Right cardiac atrium (tissue), 5 donors: ENCODE results near the gene NME4. TPM values are rescaled to one million over a fixed set of nuclear protein-coding genes. Genes with fewer than 3 reads are reported as not detected.
"Not testable (repeated sequence)": the region's sequence is repeated elsewhere in the genome, so short reads cannot be mapped to it uniquely, and the experiment has no call there.

Experiments used
- ATAC-seq, 2 donors: fragments of 200-7000 bp; cut with Tn5 transposase; one replicate each; pipeline versions ENCODE4 v1.8.0 to v1.9.1; 2020; ENCODE audit warnings: moderate library complexity in 2 of 2, mild to moderate bottlenecking in 1 of 2
- DNase-seq, 3 donors: peaks; one replicate each; pipeline ENCODE4 v3.0.0-alpha.2; 2020
- H3K27ac ChIP-seq: one replicate; pipeline ENCODE4 v1.5.1; 2013; ENCODE audit warnings: mild to moderate bottlenecking, low read length, control low read depth, moderate library complexity
- H3K27me3 ChIP-seq: one replicate; pipeline ENCODE4 v1.6.1; 2013; ENCODE audit not compliant: control insufficient read depth, insufficient read depth
- H3K4me1 ChIP-seq: one replicate; pipeline ENCODE4 v1.6.1; 2013; ENCODE audit warnings: low read length; ENCODE audit not compliant: control insufficient read depth, insufficient read depth
- H3K4me3 ChIP-seq: one replicate; pipeline ENCODE4 v1.5.1; 2013; ENCODE audit warnings: low read length, control low read depth
- H3K9me3 ChIP-seq: one replicate; pipeline ENCODE4 v1.6.1; 2013; ENCODE audit warnings: low read length; ENCODE audit not compliant: control insufficient read depth
- WGBS: extraction: QIAGEN DNeasy Blood & Tissue Kit; methylation state at CpG from one replicate; pipeline ENCODE4 v1.1.7; 2013; 5-methylcytosine and 5-hydroxymethylcytosine counted together
- intact Hi-C, 4 donors: fragments of 100-400 bp; cut with DNase I; formaldehyde crosslinking; loops; one replicate each; pipeline versions ENCODE4 v1.11.0 to v1.14.0; 2022 to 2023
- polyA plus RNA-seq: library from polyadenylated mRNA; stranded (reverse); fragments of 200-250 nt; gene quantifications from one replicate; pipeline ENCODE4 v1.2.3, GENCODE V29; 2013
- total RNA-seq, 4 donors: library from RNA; stranded (reverse); fragmentation: NEBNext Ultra II Directional; extraction: Animal tissue kit (Norgen Biotek cat#: 25700); gene quantifications; one replicate each; pipeline ENCODE4 v1.2.1, GENCODE V29; 2021
- donor health status: healthy with polysubstance abuse.
- donor health status: DM: no; HTN: yes; CAD: no.
- donor health status: DM: no; HTN: no; CAD: no.
- donor health status: DM: no; HTN: yes; CAD: no; lungs with severe emphysema.
- donor health status: DM: yes; HTN: yes; CAD: no.

NME4 gene
- total and polyA plus RNA-seq, 5 donors = 49.7 to 86.4 (median 69.0) TPM

DNA sequence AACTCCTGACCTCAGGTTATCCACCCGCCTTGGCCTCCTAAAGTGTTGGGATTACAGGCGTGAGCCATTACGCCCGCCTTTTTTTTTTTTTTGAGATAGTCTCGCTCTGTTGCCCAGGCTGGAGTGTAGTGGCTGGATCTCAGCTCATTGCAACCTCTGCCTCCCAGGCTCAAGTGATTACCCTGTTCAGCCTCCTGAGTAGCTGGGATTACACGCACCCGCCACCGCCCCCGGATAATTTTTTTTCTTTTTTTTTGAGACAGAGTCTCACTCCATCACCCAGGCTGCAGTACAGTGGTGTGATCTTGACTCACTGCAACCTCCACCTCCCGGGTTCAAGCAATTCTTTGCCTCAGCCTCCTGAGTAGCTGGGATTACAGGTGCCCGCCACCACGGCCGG lies 25.2 kb downstream of the NME4 start:
- H3K4me3 ChIP-seq, H3K9me3 ChIP-seq, H3K27me3 ChIP-seq, ATAC-seq, intact Hi-C loops, DNase-seq, H3K4me1 ChIP-seq, H3K27ac ChIP-seq: not testable (repeated sequence)
- 94% methylated on average over 13 of the region's 13 CpGs for WGBS

GRCh38 chr16:424033-424622 lies 27.1 kb downstream of the NME4 start:
- H3K27ac ChIP-seq = peak overlapping the region; percentile 91
- peak overlapping the region; percentile 21 for H3K4me3 ChIP-seq
- H3K27me3 ChIP-seq = no peaks in the 10 kb centered on the region
- DNase-seq (peak; percentile 69 to 80 (median 79)), ATAC-seq (peak; percentile 80 to 85)
- H3K4me1 ChIP-seq = peaks cover 6% of the 10 kb centered on the region
- no peaks in the 10 kb centered on the region for H3K9me3 ChIP-seq
- 14% methylated on average over 20 of the region's 20 CpGs for WGBS
- intact Hi-C loops = no loop called here

GRCh38 chr16:424623-425081 lies 27.7 kb downstream of the NME4 start:
- WGBS = 4% methylated on average over 31 of the region's 31 CpGs
- peak overlapping the region; percentile 91 for H3K27ac ChIP-seq
- no peaks in the 10 kb centered on the region for H3K27me3 ChIP-seq
- intact Hi-C loops = no loop called here
- no peaks in the 10 kb centered on the region for H3K9me3 ChIP-seq
- peak; percentile 57 to 88 (median 82) for DNase-seq
- peaks cover 6% of the 10 kb centered on the region for H3K4me1 ChIP-seq
- ATAC-seq = peak; percentile 36 to 66
- peak overlapping the region; percentile 97 for H3K4me3 ChIP-seq

GRCh38 chr16:425082-425718 lies 28.2 kb downstream of the NME4 start, which contains the start of gene RAB11FIP3:
Gene RAB11FIP3 (plus strand): TSS chr16:425649. CDS start chr16:426007, 358 bp downstream.
- H3K27me3 ChIP-seq = no peaks in the 10 kb centered on the region
- WGBS = under 1% methylated on average over 77 of the region's 77 CpGs
- ATAC-seq (peak; percentile 93 to 94), DNase-seq (peak; percentile 86 to 95 (median 93))
- peak within 1 kb of the TSS; percentile 91 for H3K27ac ChIP-seq
- intact Hi-C loops = no loop called here
- H3K4me3 ChIP-seq = peak within 1 kb of the TSS; percentile 97
- H3K9me3 ChIP-seq = no peaks in the 10 kb centered on the region
- H3K4me1 ChIP-seq = peaks cover 6% of the 10 kb centered on the region

- no peaks in the 10 kb centered on the region for H3K27me3 ChIP-seq
- DNase-seq = peak in 2 of 3 donors; percentile 63 to 73
- peak overlapping the region; percentile 81 for H3K27ac ChIP-seq
- H3K9me3 ChIP-seq = no peaks in the 10 kb centered on the region
- under 1% methylated on average over 63 of the region's 63 CpGs for WGBS
- H3K4me3 ChIP-seq = peak overlapping the region; percentile 97
- intact Hi-C loops = no loop called here
- peaks cover 6% of the 10 kb centered on the region for H3K4me1 ChIP-seq
- ATAC-seq = no peak
Observed at GRCh38 chr16:425740-426114, 28.7 kb downstream of the NME4 start.

DNA sequence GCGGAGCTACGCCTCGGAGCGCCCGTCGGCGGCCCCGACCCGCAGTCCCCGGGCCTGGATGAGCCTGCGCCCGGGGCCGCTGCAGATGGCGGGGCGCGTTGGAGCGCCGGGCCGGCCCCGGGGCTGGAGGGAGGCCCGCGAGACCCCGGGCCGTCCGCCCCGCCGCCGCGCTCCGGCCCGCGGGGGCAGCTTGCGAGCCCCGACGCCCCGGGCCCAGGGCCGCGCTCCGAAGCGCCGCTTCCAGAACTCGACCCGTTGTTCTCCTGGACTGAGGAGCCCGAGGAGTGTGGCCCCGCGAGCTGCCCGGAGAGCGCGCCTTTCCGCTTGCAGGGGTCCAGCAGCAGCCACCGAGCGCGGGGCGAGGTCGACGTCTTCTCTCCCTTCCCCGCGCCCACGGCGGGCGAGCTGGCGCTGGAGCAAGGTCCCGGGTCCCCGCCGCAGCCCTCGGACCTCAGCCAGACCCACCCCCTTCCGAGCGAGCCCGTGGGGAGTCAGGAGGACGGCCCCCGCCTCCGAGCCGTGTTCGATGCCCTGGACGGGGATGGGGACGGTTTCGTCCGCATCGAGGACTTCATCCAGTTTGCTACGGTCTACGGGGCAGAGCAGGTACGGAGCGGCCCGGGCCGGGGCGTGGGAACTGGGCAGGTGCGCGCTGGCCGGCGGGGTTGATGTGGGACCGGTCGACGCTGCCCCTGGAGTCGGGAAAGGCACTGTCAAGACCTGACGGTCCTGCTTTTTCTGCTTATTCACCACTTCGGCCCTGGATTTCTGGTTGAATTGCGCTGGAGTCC lies 29.3 kb downstream of the NME4 start:
- WGBS = under 1% methylated on average over 97 of the region's 97 CpGs
- Histone ChIP-seq H3K9me3 (no peaks in the 10 kb centered on the region), H3K4me1 (peaks cover 6% of the 10 kb centered on the region), H3K27ac (peak overlapping the region; percentile 81), H3K27me3 (no peaks in the 10 kb centered on the region), H3K4me3 (peak overlapping the region; percentile 97)
- DNase-seq (peak; percentile 36 to 72 (median 71)), ATAC-seq (no peak)
- intact Hi-C loops = no loop called here

DNA sequence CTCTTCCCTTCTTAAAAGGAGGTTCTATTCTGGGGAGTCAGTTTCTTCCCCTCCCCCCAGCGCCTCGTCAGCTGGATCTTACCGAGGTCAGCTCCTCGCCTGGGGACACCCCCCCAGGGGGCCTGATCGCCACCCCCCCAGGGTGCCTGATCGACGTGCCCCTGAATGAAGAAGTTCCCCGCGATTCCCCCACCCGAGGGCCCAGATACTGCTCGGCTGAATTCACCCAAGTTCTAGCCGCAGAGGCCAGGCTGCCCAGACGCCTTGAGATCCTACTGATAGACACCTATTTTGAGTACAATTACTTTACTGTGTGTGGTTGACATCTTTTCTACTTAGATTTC lies 29.9 kb downstream of the NME4 start:
- H3K4me1 ChIP-seq = peaks cover 6% of the 10 kb centered on the region

GRCh38 chr16:427250-427649 lies 30.3 kb downstream of the NME4 start:
- Histone ChIP-seq H3K9me3 (no peaks in the 10 kb centered on the region), H3K4me3 (peak overlapping the region; percentile 97), H3K27ac (no peak overlapping the region), H3K4me1 (peaks cover 6% of the 10 kb centered on the region), H3K27me3 (no peaks in the 10 kb centered on the region)
- intact Hi-C loops = no loop called here
- DNase-seq (peak in 1 of 3 donors; percentile 0), ATAC-seq (no peak)
- 29% methylated on average over 10 of the region's 10 CpGs for WGBS

More for the DNA sequence above, 29.9 kb downstream of the NME4 start:
- H3K27ac ChIP-seq = no peak overlapping the region
- ATAC-seq (no peak), DNase-seq (peak in 2 of 3 donors; percentile 22 to 69)
- no peaks in the 10 kb centered on the region for H3K27me3 ChIP-seq
- WGBS = 6% methylated on average over 13 of the region's 13 CpGs
- peak overlapping the region; percentile 97 for H3K4me3 ChIP-seq
- intact Hi-C loops = no loop called here
- H3K9me3 ChIP-seq = no peaks in the 10 kb centered on the region

DNA sequence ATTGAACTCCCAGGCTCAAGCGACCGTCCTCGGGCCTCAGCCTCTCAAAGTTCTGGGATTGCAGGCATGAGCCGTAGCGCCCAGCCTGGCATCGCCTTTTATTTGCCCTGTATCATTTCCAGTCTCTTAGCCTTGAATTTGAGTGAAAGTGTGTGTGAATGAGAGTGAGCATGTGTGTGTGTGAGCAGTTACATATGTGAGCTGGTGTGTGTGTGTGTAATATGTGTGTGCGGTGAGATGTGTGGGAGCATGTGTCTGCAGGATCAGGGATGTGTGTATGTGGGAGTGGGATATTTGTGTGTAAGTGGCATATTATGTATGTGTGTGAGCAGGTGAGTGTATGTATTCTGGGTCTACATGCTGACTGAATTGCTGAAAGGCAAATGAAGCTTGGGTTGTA lies 33.9 kb downstream of the NME4 start:
- Histone ChIP-seq H3K4me3 (no peak overlapping the region), H3K27me3 (no peaks in the 10 kb centered on the region), H3K9me3 (no peaks in the 10 kb centered on the region), H3K4me1 (peaks cover 1% of the 10 kb centered on the region), H3K27ac (no peak overlapping the region)
- intact Hi-C loops = no loop called here
- DNase-seq = no peak
- 95% methylated on average over 7 of the region's 7 CpGs for WGBS
- no peak for ATAC-seq

DNA sequence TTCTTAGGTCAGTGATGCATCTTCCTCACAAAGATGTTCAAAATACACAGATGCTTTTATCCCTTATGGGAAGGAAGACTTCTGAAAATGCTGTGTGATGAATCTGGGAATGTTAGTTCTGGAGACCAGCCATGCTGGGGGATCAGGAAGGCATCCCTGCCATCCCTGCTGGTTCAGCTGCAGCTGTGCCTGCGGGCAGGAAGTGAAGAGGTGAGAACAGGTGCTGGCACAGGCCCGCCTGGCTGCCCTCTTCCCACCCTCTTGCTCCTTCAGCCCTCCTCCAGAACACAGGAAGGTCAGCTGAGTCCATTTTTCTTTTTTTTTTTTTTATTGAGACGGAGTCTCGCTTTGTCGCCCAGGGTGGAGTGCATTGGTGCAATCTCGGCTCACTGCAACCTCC lies 43.6 kb downstream of the NME4 start:
- H3K9me3 ChIP-seq = no peaks in the 10 kb centered on the region
- H3K4me1 ChIP-seq = peaks cover 3% of the 10 kb centered on the region
- H3K4me3 ChIP-seq = no peak overlapping the region
- peak in 1 of 3 donors; percentile 23 for DNase-seq
- no peaks in the 10 kb centered on the region for H3K27me3 ChIP-seq
- intact Hi-C loops = no loop called here
- ATAC-seq = no peak
- WGBS = 93% methylated on average over 6 of the region's 6 CpGs
- no peak overlapping the region for H3K27ac ChIP-seq

DNA sequence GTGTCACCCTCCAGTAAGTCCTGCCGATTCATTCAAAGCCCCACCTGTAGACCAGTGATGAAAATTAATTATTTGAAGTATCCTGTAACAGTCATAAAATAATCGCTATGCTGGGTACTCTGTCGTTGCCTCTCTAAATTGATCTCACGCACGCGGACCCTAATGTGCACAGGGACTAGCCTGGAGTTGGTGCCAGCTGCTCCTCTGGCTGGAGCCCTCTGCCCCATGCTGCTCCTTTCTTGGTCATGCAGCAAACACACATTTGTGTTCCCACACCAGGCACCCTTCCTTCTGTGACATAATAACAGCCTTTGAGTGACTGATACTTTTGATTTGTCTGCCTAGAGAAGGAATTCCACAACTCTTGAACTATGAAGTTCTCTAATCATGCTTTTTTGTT lies 44.4 kb downstream of the NME4 start:
- intact Hi-C loops = no loop called here
- Histone ChIP-seq H3K27me3 (no peaks in the 10 kb centered on the region), H3K9me3 (no peaks in the 10 kb centered on the region), H3K4me1 (peaks cover 3% of the 10 kb centered on the region), H3K27ac (no peak overlapping the region), H3K4me3 (no peak overlapping the region)
- 96% methylated on average over 6 of the region's 6 CpGs for WGBS
- no peak for ATAC-seq
- peak in 1 of 3 donors; percentile 43 for DNase-seq
